GOT3 (cell line): ENCODE data around the gene SLC10A3.

Experiments
- DNase-seq: peaks from one replicate; lab custom pipeline; 2025; ENCODE audit warnings: mixed read lengths; lab: John Stamatoyannopoulos, UW

The SLC10A3 gene

DNA sequence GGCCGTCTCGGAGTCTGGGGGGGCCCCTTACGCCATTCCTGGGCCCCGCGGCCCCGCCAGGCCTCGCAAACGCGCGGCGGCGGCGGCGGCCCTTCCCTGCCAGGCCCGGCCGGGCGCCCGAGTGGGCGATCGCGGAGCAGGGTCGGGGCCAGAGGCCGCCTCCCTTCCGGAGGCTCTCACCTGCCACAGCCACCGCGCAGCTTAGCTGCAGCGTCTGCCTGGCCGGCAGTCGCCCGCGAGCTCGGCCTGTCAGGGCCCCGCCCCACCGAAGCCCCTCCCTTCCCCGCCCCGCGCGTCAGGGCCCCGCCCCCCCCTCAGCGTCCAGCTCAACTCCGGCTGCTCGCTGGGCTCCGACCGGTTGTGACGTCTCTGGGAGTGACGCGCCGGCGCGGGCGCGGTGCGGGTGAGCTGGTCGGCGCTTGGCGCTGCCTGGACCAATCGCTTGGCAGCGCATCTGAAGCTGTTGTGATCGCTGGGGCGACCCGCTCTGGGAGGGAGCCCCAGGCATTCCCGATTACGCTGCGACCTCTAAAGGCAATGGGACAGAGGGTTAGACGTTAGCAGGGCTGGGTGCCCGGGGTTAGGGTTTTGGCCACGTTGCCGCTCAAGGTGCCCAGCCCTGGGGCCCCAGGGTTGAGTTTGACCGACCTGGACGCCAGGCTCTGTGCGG, at the start of gene SLC10A3:
Gene SLC10A3, minus strand, starts transcription at position 216 of the 670 bp plus-strand sequence. CDS start 1,689 bp downstream, outside the sequence.
- peak; percentile 78 for DNase-seq

DNA sequence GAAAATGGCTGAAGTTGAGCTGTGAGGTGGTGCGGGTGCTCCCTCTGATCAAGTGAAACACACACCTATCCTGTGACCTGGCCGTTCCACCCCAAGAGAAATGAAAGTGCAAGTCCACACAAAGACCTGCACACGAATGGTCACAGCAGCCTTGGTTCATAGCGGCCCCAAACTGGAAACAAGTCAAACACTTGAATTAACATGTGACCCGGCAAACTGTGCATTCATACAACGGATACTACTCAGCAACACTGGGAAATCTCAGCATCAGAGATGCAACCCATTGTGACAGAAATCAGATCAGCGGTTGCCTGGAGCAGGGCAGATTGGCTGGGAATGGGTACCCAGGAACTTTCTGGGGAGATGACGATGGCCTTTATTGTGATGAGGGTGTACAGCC, 48.6 kb upstream of the SLC10A3 start:
- no peak for DNase-seq

- DNase-seq: no peak
These were observed 45.5 kb upstream of the SLC10A3 start for GRCh38 chrX:154535892-154536291.

DNA sequence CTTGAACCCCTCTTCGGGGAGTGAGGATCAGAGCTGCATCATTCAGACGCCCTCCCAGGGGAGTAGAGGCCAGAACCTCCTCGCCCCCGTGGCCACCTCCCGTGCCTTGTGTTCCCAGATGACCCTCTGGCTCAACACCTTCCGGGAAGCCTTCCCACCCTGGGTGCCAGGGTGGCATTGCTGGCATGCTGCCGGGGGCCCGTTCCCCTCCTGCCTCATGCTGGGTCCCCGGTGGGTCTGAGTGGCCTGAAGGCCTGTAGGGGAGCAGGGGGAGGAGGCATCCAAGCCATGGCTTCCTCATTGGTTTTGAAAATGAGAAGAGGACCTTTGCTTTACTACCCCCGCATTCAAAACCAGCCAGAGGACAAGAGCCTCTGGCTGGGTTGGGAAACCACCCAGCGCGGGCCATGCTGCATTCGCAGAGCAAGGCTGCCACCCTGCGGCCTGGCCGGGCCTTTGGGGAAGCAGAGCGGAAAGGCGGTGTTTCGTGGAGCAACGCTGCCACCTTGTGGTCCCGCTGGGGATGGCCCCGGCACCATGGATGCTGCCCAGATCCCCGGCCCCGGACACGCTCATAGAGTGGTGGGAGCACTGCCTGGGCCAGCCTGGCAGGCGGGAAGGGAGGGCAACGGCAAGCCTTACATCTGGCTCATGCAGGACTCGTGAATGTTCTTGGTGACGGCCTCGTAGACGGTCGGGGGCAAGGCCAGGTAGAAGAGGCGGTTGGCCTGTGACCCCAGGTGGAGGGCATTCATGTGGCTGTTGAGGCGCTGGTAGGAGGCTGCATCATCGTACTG, 44.3 kb upstream of the SLC10A3 start:
- peak; percentile 33 for DNase-seq

- no peak for DNase-seq
These were observed 42.3 kb upstream of the SLC10A3 start for GRCh38 chrX:154532690-154533089.

- no peak for DNase-seq
These were observed 41.2 kb upstream of the SLC10A3 start for GRCh38 chrX:154531626-154532025.

DNA sequence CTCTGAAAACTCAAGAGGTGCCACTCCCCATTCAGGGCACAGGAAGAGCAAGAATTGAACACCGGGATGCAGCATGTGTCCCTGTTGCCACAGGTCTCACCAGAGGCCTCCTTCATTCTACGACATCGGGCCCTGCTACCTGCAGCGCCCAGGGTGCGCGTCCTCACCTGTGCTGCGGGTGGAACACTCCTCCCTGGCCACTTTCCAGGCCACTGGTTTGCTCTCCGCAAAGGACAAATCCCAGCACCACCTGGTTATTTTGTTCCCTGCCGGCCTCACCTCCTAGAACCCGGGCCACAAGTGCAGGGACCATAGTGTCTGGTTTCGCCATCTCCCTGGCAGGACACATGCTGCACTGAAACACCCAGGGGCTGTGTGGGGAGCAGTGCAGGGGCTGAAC, 39.9 kb upstream of the SLC10A3 start:
- no peak for DNase-seq

DNA sequence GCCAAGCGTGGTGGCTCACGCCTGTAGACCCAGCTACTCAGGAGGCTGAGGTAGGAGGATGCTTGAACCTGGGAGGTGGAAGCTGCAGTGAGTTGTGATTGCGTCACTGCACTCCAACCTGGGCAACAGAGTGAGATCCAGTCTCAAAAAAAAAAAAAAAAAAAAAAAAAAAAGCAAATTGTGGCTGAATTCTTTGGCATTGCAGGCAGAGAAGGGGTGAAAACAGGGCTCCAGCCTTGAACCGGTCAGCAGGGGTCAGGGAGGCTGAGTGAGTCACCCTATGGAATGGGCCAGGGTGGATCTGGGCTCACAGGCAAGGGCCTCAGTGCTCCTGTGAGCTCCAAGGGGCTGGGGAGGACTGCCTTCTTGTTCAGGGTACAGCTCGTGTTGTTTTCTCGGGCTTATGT, 38.8 kb upstream of the SLC10A3 start:
- DNase-seq: no peak

DNA sequence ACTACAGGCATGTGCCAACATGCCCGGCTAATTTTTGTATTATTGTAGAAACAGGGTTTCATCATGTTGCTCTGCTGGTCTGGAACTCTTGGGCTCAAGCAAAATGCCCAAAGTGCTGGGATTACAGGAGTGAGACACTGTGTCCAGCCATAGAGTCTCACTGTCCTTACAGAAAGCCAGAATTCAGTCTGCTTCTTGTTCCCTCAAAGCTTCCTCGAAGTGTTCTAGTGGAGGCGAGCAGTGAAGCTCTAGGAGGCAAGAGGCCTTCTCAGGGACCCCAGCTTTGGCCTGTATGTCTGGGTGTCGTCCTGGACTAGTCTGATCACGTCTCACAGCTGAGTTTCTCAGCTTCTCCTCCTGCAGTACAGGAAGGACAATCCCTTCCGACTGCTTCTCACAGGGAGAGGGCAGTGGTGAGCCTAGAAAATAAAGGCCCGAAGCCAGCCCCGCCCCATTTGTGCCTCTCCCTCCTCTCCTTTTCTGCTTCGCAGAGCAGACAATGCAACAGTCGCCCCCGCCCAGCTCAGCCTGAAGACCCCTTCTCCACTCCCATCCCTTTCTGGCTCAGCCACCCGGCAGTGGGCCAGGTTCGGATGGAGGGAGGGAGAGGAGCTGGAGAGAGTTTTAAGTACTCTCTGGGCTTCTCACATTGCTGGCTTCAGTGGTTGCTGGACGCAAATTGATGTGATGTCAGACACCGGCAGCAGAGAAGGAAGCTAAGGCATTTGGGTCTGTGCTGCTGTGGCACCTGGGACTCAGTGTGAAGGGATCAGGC, 36.7 kb upstream of the SLC10A3 start:
- DNase-seq: peak; percentile 19

DNA sequence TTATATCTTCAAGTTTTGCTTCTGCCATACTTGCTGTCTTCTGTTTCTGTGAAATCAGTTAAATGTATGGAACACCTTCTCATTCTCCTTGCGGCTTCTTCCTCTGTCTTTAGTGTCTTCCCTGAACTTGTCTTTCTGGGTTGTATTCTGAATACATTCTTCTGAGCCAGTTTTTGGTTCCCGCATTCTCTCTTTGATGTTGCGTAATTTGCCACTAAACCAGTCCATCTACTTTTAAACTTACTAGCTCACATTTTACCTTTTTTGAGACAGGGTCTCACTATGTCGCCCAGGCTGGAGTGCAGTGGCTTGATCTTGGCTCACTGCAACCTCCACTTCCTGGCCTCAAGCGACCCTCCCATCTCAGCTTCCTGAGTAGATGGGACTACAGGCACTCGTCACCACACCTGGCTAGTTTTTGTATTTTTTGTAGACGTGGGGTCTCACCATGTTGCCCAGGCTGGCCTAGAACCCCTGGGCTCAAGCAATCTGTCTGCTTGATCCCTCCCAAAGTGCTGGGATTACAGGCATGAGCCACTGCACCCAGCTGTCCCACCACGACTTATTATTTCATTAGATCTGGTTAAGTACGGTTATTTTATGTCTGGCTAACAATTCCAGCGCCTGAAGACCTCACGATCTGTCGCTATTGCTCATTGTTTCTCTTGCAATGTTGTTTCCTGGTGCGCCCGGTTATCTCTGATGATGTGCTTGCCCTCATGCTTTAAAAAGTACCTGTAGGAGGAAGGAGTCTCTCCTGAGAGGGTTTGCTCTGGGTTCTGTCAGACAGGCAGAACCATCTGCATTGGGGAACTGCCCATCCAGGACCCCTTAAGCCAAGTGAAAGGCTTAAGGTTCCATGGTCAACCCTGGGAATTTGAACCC, 35.4 kb upstream of the SLC10A3 start:
- no peak for DNase-seq

DNA sequence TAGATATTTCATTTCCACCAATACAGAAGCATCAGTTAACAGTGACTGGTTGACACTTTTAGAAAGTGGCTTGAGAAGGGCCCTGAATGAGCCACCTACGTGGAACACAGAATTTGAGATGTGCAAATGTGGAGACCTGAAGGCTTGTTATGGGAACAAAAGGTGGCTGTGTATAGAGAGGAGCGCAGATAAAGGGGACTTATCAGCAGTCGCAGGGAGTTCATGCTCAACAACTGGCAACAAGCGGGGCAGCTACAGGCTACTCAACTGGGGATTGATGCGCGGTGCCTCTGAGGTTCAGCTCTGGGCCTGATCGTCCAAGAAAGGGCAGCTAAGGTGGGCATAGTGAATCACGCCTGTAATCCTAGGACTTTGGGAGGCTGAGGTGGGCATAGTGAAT, 29.0 kb upstream of the SLC10A3 start:
- DNase-seq: no peak

DNA sequence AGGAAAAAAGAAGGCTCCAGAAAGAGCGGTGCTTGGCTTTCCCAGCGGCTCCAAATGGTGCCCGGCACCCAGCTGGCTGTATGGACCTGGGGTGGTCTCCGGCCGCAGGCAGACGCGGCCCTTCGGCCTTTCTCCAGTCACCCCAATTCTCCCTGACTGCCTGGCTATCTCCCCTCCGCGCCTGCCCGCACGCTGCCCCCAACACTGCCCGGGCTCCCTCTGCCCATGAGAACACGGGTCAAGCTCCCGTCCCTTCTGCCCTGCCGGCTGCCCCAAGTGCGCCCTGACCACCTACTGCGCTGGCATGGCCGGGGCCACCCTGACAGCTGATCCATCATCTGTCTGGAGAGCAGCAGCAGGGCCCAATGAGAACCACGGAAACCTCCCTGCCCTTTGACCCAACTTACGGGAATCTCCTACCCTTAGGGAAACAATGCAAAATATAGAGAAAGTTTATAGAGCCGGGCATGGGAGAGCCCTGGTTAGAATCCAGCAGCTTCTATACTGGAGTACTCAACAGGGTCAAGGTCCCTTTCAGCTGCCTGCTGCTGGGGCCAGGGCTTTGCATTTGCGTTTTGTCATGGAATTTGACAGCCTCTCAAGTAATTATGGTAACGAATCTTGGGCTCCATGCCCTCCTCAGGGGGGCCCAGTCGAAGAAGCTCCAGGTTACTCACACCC, 26.8 kb upstream of the SLC10A3 start:
- DNase-seq: no peak

DNA sequence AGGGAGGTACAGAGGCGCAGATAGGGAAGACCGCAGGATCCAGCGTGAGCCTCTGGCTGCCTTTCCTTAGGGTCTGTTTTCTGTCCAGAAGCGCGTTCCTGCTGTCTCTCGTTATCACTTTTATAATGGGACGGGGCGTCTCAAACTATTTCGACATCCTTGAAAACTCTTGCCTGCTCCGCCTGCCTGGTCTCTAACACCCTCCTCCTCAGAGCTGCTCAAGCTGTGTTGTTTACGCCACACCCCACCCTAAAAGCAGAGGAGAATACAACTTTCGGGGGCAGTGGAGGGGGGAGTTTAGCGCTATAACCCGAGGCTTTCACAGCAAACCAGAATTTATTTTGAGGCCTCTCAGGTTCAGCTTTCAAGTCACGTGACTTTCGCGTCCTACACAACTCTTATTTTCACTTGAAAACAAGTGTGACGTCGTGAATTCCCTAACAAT, 26.2 kb upstream of the SLC10A3 start:
- no peak for DNase-seq

GRCh38 chrX:154515966-154516655, 25.7 kb upstream of the SLC10A3 start, which contains the start of gene FAM3A:
FAM3A (minus strand) TSS chrX:154516232; CDS start chrX:154515772, 460 bp downstream.
- peak; percentile 60 for DNase-seq

DNA sequence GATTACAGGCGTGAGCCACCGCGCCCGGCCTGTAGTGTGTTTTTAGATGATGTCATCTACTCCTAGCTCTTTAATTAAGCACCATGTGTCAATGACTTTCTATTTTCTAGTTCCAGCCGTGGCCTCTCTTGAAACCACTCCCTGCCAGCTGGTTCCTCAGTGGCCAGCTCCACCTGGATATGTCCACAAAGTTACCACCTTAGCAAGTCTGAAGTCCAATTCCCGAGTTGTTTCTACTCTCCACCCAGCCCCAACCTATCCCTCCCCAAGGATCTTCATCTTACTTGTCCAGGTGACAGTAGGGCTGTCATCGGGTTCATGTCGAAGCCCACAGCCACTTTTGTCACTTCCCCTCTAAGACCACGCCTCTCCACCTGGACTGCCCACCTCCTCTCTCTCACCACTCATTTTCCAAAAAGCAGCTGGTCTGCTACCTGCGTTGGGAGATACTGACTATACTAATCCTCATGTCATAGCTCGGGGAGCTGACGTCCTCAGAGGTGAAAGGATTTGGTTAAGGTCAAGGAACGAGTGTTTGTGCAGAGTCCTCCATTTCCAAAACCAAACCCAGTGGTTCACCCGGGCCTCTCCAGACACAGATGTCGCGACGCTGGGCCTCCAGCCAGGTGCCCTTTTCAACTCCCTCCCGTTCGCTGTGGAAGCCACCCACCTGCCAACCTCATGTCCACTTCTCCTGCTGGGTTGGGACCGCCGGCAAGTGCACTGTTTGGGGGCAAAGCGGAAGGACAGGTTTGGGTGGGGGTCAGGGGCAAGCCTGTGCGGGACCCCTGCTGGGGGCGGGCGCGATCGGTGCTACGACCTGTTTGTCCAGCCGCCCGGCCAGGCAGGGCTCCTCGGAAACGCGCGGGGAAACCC, 24.9 kb upstream of the SLC10A3 start:
- no peak for DNase-seq

- DNase-seq: no peak
These were observed 23.3 kb upstream of the SLC10A3 start for GRCh38 chrX:154513716-154514115.

DNA sequence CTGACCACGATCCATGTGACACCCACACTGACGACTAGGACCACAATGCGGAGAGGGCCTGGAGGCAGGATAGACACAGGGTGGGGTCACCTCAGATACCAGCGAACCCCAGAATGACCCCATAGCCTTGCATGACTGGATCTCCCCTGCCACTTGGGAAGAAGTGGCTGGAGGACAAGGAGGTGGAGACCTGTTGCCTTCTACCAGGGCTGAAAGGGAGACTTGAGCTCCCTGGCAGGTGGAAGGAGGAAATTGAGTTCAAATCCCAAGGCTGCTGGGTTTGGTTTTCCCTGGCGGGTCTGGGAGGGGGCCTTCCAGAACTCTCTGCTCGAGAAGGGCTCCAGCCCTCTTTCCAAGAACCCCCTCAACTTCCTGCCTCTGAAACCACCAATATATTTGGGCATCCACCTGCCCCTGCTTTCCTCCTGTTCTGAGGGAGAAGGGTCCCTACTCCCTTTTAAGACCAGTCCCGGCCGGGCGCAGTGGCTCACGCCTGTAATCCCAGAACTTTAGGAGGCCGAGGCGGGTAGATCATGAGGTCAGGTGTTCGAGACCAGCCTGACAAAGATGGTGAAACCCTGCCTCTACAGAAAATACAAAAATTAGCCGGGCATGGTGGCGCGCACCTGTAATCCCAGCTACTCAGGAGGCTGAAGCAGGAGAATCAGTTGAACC, 22.6 kb upstream of the SLC10A3 start:
- DNase-seq: no peak

GRCh38 chrX:154511761-154512160, 21.3 kb upstream of the SLC10A3 start:
- no peak for DNase-seq

GRCh38 chrX:154509455-154509854, 19.0 kb upstream of the SLC10A3 start:
- no peak for DNase-seq
